ENCODE results near the gene FOXJ1.

DNA sequence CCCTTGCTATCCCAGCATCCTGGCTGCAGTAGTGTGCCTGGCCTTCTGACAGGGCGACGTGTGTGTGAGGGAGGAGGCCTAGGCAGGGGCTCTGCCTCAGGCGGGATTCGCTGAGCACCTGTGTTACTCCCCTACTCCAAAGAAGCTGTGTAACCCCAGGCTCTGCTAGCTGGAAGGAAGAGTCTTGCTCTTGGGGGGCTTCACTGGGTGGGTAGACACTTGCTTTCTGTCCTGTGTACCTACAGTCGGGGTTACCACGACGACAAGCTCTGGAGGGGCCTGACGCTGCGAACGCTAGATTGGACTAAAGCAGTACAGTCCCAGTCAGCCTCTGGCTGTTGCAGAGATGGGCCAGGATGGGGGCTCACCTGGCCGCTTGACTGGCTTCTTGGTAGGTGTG lies 47.0 kb downstream of the FOXJ1 start:
- TF ChIP-seq, protein P1, sequence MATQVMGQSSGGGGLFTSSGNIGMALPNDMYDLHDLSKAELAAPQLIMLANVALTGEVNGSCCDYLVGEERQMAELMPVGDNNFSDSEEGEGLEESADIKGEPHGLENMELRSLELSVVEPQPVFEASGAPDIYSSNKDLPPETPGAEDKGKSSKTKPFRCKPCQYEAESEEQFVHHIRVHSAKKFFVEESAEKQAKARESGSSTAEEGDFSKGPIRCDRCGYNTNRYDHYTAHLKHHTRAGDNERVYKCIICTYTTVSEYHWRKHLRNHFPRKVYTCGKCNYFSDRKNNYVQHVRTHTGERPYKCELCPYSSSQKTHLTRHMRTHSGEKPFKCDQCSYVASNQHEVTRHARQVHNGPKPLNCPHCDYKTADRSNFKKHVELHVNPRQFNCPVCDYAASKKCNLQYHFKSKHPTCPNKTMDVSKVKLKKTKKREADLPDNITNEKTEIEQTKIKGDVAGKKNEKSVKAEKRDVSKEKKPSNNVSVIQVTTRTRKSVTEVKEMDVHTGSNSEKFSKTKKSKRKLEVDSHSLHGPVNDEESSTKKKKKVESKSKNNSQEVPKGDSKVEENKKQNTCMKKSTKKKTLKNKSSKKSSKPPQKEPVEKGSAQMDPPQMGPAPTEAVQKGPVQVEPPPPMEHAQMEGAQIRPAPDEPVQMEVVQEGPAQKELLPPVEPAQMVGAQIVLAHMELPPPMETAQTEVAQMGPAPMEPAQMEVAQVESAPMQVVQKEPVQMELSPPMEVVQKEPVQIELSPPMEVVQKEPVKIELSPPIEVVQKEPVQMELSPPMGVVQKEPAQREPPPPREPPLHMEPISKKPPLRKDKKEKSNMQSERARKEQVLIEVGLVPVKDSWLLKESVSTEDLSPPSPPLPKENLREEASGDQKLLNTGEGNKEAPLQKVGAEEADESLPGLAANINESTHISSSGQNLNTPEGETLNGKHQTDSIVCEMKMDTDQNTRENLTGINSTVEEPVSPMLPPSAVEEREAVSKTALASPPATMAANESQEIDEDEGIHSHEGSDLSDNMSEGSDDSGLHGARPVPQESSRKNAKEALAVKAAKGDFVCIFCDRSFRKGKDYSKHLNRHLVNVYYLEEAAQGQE (IDR thresholded peaks at IDR 0.05) = no peak
- TF ChIP-seq, protein P2, sequence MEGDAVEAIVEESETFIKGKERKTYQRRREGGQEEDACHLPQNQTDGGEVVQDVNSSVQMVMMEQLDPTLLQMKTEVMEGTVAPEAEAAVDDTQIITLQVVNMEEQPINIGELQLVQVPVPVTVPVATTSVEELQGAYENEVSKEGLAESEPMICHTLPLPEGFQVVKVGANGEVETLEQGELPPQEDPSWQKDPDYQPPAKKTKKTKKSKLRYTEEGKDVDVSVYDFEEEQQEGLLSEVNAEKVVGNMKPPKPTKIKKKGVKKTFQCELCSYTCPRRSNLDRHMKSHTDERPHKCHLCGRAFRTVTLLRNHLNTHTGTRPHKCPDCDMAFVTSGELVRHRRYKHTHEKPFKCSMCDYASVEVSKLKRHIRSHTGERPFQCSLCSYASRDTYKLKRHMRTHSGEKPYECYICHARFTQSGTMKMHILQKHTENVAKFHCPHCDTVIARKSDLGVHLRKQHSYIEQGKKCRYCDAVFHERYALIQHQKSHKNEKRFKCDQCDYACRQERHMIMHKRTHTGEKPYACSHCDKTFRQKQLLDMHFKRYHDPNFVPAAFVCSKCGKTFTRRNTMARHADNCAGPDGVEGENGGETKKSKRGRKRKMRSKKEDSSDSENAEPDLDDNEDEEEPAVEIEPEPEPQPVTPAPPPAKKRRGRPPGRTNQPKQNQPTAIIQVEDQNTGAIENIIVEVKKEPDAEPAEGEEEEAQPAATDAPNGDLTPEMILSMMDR (IDR thresholded peaks at IDR 0.05; ENCODE audit: low read depth, low read length, missing input control) = no peak
